Putamen (tissue), 1 donor: ENCODE measurements around the gene NEK11.

Source experiments
- DNase-seq: peaks from one replicate; pipeline ENCODE4 v3.0.0-alpha.2; 2016; ENCODE audit warnings: low spot score

The NEK11 gene

DNA sequence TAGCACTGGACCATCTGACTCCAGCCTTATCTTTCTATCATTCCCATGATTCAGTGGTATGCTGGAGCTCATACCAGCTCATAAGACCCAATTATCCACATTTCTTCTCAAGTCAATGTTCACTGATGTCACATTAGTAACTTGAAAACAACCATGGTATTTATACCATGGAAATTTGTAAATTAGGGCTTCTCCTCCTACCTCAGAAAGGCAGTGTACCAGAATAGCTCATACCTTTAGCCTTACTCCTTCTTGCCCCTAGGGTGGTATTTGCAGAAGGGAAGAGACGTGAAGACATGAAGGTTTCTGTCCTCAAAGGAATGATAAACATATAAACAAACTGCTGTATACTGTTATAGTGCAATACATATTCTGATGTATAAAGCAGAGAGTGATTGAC lies 114.2 kb downstream of the NEK11 start:
- no peak for DNase-seq

DNA sequence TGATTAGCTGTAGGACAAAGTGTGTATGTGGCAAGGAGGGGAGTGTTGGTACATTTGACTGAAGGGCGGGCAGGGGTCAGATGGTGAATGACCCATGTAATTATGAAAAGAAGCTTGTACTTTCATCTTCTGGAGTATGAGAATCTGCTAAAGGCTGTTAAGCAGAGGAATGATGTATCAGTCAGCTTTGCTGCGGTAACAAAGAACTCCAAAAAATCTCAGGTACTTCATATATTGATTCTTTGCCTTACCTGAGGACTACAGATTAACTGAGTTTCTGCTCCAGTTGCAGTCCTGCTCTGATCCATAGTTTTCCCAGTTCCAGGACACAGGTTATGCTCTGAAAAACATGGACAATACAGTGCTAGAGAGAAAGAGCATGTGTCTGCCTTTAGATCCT lies 115.1 kb downstream of the NEK11 start:
- DNase-seq, result no peak

GRCh38 chr3:131142580-131142979 lies 115.9 kb downstream of the NEK11 start:
- no peak for DNase-seq

DNA sequence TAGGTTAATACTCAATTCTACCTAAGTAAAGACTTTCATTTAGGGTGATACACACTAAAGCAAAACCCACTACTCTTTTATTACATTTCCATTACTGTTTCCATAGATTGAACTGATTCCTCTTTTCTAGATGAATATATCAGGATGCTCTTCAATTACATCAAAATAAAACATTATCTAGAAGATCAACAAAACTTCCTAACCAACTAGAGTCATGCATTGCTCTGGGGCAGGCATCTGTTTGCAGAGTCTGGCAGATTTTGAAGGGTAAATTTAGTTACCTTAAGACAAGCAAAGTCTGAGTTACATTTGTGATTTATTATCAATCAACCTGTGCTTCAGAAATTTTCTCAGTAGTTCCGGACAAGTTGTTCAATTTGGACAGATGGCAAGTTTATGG lies 117.1 kb downstream of the NEK11 start:
- no peak for DNase-seq

GRCh38 chr3:131147534-131147933 lies 120.9 kb downstream of the NEK11 start:
- DNase-seq, result no peak

DNA sequence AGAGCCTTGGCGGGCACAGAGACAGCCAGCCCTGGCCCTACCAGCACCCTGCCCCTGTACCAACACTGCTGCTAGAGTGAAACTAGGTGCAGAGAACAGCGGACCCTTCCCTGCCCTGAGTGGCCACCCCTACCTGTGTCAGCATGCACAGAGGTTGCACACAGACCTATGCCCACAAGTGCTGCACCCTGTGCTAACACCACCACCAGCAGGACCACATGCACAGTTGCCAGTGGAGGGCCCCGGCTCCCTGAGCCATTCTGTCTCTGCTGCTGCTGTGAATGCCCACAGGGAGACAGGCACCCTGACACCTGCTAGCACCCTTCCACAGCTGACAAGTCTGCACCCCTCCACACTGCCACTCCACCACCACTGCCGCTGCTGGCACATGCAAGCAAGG lies 131.8 kb downstream of the NEK11 start:
- no peak for DNase-seq

GRCh38 chr3:131162516-131162915 lies 135.8 kb downstream of the NEK11 start:
- DNase-seq, result no peak

- DNase-seq, result no peak
These were observed 141.2 kb downstream of the NEK11 start for GRCh38 chr3:131167867-131168266.

DNA sequence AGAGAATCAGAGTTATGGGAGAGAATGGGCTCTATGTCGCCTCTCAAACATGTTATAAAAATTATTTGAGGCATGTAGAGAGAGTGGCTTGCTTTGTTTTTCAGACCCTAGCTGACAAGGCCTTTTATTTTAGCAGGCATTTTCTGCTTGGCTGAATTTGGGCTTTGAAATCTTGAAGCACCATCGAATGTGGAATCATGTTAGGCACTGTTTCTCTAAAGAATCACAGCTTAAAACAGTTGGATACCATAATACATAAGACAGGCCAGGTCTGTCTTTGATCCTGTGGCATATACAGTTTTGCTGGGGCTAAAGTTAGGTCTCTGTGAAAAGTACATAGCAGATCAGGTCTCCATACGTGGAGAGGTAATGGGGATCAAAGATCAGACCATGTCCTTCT lies 142.7 kb downstream of the NEK11 start:
- no peak for DNase-seq

DNA sequence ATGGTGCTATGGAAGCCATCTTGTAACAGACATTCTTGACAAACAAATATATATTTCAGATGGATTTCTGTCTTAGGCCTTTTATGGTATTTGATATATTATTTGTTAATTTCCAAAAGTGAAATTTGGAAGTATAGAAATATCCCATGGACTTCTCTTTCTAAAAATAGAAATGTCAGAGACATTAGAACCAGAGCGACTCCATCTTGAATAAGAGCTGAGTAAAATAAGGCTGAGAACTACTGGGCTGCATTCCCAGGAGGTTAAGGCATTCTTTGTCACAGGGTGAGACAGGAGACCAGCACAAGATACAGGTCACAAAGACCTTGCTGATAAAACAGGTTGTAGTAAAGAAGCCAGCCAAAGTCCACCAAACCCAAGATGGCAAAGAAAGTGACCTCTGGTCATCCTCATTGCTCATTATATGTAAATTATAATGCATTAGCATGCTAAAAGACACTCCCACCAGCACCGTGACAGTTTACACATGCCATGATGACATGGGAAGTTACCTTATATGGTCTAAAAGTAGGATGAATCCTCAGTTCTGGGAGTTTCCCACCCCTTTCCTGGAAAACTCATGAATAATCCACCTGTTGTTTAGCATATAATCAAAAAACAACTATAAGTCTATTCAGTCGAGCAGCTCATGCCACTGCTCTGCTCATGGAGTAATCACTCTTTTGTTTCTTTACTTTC lies 146.0 kb downstream of the NEK11 start:
- no peak for DNase-seq

- DNase-seq, result no peak
These were observed 148.1 kb downstream of the NEK11 start for GRCh38 chr3:131174752-131175151.

GRCh38 chr3:131178710-131179375 lies 152.2 kb downstream of the NEK11 start:
- DNase-seq, result no peak

DNA sequence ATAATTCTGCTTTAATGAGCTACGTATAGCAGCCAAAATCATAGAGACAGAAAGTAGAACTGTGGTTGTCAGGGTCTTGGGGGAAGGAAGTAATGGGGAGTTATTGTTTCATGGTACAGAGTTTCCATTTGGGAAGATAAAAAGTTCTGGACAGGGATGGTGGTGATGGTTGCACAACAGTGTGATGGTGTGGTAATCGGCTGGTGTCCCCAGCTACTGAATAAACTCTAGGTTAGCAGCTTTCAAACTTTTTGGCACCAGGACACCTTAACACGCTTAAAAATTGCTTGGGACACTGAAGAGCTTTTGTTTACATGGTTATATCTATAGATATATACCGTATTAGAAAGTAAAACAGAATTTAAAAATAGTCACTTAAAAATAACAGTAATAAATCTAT lies 166.0 kb downstream of the NEK11 start:
- no peak for DNase-seq

GRCh38 chr3:131193641-131194238 lies 167.1 kb downstream of the NEK11 start:
- no peak for DNase-seq

DNA sequence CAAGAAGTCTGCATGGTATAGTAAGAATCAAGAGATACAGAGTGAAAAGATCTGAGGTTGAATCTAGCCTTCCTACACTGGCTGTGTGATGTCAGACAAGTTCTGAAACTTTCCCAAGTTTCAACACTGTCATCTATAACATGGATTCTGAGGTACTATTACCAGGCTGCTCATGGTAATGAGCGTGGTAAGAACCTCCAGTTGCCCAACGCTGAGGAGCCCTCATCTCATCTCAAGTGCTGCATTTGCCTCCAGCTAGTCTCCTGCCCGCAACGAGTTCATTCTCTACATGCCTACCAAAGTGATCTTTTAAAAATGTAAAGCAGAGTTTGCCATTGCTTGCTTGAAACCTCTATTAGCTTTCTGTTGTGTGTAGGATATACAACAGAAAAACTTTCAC lies 168.1 kb downstream of the NEK11 start:
- no peak for DNase-seq

GRCh38 chr3:131200636-131201199 lies 174.0 kb downstream of the NEK11 start:
- no peak for DNase-seq

DNA sequence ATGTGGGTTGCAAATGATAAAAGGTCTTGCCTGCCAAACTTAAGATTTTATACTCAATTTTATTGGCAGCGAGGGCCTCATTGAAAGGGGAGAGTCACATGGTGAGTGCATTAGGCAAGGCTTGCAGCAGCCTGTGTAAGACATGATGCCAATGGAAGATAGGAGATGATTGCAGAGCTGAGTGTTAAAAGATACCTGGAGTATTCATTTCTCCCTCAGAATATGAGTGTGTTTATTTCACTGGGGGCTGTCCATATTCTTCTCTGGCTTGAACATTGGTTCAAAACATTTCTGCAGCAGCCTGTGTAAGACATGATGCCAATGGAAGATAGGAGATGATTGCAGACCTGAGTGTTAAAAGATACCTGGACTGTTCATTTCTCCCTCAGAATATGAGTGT lies 189.7 kb downstream of the NEK11 start:
- DNase-seq, result no peak

DNA sequence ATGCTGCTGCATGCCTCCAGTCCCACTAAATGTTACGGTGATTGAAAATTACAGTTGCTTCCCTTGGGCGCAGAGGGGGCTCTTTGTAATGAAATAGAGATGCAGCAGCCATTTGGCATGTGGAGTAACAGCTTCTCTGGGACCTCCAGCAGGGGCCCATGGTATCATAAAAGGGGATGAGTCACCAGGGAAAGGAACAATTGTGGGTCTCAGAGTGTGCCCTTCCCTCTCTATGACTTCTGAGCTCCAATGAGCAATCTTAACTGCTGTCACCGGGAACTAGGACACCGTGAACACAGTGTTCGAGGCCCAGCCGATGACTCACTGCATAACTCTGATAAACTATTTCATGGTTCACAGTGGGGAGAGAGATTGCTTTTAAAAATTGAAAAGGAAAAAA lies 190.1 kb downstream of the NEK11 start:
- no peak for DNase-seq

- no peak for DNase-seq
These were observed 190.6 kb downstream of the NEK11 start for GRCh38 chr3:131217296-131217741.

GRCh38 chr3:131218196-131218595 lies 191.5 kb downstream of the NEK11 start:
- no peak for DNase-seq

DNA sequence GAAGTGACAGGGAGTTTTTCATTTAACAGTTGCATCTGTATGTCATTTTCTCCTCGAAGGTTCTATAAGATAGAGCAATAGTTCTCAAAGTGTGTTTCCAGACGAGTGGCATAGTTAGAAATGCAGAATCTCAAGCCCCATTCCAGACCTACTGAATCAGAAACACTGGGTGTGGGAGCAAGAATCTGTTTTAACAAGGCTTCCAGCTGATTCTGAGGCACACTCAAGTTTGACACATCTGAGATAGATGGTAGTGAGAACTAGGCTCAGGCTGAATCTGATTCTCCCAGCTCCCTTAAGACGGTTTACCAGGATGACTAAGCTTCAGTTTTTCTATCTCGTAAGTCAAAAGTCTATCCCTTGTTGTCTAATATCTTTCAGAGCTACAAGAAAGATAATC lies 195.1 kb downstream of the NEK11 start:
- no peak for DNase-seq

DNA sequence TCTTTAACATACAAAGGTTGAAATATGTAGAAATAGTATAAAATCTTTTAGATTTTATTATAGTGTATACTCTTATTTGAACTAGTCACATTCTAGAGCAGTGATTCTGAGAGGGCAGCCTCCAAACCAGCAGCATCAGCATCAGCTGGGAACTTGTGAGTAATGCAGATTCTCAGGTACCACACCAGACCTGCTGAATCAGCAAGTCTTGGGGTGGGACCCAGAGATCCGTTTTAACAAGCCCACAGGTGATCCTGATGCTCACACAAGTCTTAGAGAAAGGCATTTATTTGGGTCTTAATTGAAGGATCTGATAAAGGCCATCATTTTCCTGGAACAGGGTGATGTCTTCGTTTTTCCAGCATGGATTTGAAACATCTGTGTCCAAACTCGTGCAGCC lies 195.9 kb downstream of the NEK11 start:
- no peak for DNase-seq
